CD4-positive, alpha-beta T cell (primary cell): Measurements from ENCODE around the gene TH. TPM values are rescaled to one million over a fixed set of nuclear protein-coding genes. Genes with fewer than 3 reads are reported as not detected.

Experiments used
- ATAC-seq: fragments of 200-7000 bp; cut with Tn5 transposase; one replicate; pipeline ENCODE4 v1.10.0; 2022; ENCODE audit warnings: mild to moderate bottlenecking; ENCODE audit not compliant: poor library complexity
- CTCF ChIA-PET: fragments of 350-600 bp; sonication (Branson Sonifier 250); formaldehyde crosslinking; loops from one replicate; lab custom pipeline; 2021; ENCODE audit warnings: antibody characterized with exemption, inconsistent platforms; lab: Charles Lee
- POLR2A ChIA-PET: fragments of 350-600 bp; sonication (Branson Sonifier 250); formaldehyde crosslinking; loops from one replicate; lab custom pipeline; 2021; ENCODE audit warnings: antibody characterized with exemption, inconsistent platforms; lab: Charles Lee
- DNase-seq, 14 experiments: peaks; one replicate each; pipeline ENCODE4 v3.0.0-alpha.2; 2013 to 2020; ENCODE audit warnings: mixed read lengths in 2 of 14
- H3K27ac ChIP-seq, 2 donors: one replicate each; pipeline versions ENCODE4 v1.5.1 to v1.7.0; 2013; ENCODE audit warnings: low read length in 2 of 2, low read depth in 1 of 2, mild to moderate bottlenecking in 1 of 2
- H3K27me3 ChIP-seq, 2 experiments: 1 replicate in 1 of 2; 2 replicates in 1 of 2; pipeline versions ENCODE4 v1.6.1 to v1.7.0; 2013; ENCODE audit warnings: low read length in 2 of 2, control low read depth in 1 of 2, mild to moderate bottlenecking in 1 of 2, moderate library complexity in 1 of 2; ENCODE audit not compliant: insufficient read depth in 2 of 2, control insufficient read depth in 1 of 2
- H3K36me3 ChIP-seq: one replicate; pipeline ENCODE4 v1.6.1; 2013; ENCODE audit warnings: low read length, control low read depth; ENCODE audit not compliant: insufficient read depth
- H3K4me1 ChIP-seq: one replicate; pipeline ENCODE4 v1.6.1; 2013; ENCODE audit warnings: low read length, control low read depth; ENCODE audit not compliant: insufficient read depth
- H3K4me3 ChIP-seq: one replicate; pipeline ENCODE4 v1.5.1; 2013; ENCODE audit warnings: mild to moderate bottlenecking, low read length, moderate library complexity
- H3K9me3 ChIP-seq, 2 experiments: 1 replicate in 1 of 2; 2 replicates in 1 of 2; pipeline versions ENCODE4 v1.6.1 to v1.7.0; 2013; ENCODE audit warnings: low read length in 2 of 2, mild to moderate bottlenecking in 2 of 2, control low read depth in 1 of 2, moderate library complexity in 1 of 2; ENCODE audit not compliant: control insufficient read depth in 1 of 2, insufficient read depth in 1 of 2
- H3K27ac Mint-ChIP-seq: one replicate; pipeline ENCODE4 v1.8.0; 2020; ENCODE audit warnings: mixed read lengths
- H3K27me3 Mint-ChIP-seq: one replicate; pipeline ENCODE4 v1.8.0; 2021; ENCODE audit warnings: mixed read lengths
- H3K36me3 Mint-ChIP-seq: one replicate; pipeline ENCODE4 v1.8.0; 2021; ENCODE audit warnings: low read depth, mixed read lengths
- H3K4me1 Mint-ChIP-seq: one replicate; pipeline ENCODE4 v1.8.0; 2021; ENCODE audit warnings: low read depth, mixed read lengths
- H3K4me3 Mint-ChIP-seq: one replicate; pipeline ENCODE4 v1.8.0; 2020; ENCODE audit warnings: mild to moderate bottlenecking, mixed read lengths
- H3K9me3 Mint-ChIP-seq: one replicate; pipeline ENCODE4 v1.8.0; 2020; ENCODE audit warnings: mixed read lengths
- intact Hi-C, 2 experiments: fragments of 100-400 bp; cut with DNase I in 1 of 2; cut with micrococcal nuclease in 1 of 2; formaldehyde crosslinking; loops; one replicate each; pipeline versions ENCODE4 v1.15.1 to v1.9.0; 2023 to 2025; cut with DNase I, micrococcal nuclease
- total RNA-seq, 174 experiments: library from RNA in 2 of 174; stranded (reverse) in 2 of 174; gene quantifications; one replicate each; pipeline ENCODE4 v1.2.3 and lab custom pipeline; 2021 to 2026
- TF ChIP-seq, protein P1 (sequence below): fragments of 200-600 bp; IDR thresholded peaks from one replicate; pipeline ENCODE4 v1.8.0; 2022; ENCODE audit warnings: antibody characterized with exemption, mild to moderate bottlenecking

The TH gene
- total RNA-seq, 2 experiments from 2014 or later: not detected

DNA sequence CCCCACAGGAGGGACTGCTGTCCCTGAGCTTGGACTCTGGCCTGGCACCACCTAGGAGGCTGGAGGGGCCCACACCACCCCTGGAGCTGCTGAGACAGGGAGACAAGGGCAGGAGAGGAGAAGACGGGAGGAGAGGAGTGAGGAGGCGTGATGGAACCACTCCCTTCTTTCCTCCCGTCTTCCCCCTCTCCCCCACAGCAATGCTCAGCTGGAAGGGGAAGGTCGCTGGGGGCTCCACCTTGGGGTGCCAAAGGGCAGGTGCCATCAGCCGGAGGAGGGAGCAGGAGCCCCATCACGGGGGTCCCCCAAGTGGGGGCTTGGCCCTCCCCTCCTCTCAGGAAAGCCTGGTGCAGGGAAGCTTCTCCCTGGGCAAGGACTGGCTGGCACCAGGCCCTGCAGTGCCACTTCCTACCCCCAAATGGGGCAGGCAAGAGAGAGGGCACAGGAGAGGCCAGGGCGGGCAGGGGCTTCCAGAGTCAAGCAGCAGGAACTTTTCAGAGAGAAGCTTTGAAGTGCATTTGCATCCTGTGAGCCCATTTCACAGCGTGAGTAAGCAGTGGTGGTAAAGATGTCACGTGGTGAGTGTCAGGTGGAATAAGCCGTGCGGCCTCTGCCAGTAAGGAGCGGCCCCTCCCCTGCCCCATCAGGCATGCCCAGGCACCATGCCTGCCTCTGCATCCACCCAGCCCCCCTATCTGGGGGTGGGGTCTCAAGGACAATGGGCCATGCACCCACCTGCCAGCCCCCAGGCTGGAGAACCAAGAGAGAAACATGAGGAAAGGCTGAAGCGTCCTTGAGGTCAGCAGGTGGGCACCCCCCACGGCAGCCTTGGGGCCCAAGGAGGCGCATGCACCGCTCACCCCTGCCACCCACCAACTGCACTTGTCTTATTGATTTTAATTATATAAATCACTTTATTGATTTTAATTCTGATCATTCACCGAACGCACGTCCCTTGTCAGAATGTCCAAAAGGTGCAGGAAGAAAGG lies 37.3 kb downstream of the TH start:
- Mint-ChIP-seq H3K4me1 (peaks cover 4% of the 10 kb centered on the region), H3K27ac (no peak overlapping the region), H3K4me3 (no peak overlapping the region), H3K27me3 (peaks cover 52% of the 10 kb centered on the region), H3K36me3 (no peaks in the 10 kb centered on the region), H3K9me3 (no peaks in the 10 kb centered on the region)
- H3K36me3 ChIP-seq: no peaks in the 10 kb centered on the region
- H3K9me3 ChIP-seq: peaks cover 0 to 16% of the 10 kb centered on the region in 2 experiments
- CTCF ChIA-PET: interaction anchor here (1.0 kb wide), 1 partner anchor 17 kb away, joined by 5 read pairs; no protein-coding TSS in a partner anchor
- POLR2A ChIA-PET: no interaction called here
- H3K4me1 ChIP-seq: peaks cover 8% of the 10 kb centered on the region
- peaks cover 29 to 43% of the 10 kb centered on the region in 2 experiments for H3K27me3 ChIP-seq
- H3K27ac ChIP-seq: no peak overlapping the region
- no peak for DNase-seq
- TF ChIP-seq, protein P1, sequence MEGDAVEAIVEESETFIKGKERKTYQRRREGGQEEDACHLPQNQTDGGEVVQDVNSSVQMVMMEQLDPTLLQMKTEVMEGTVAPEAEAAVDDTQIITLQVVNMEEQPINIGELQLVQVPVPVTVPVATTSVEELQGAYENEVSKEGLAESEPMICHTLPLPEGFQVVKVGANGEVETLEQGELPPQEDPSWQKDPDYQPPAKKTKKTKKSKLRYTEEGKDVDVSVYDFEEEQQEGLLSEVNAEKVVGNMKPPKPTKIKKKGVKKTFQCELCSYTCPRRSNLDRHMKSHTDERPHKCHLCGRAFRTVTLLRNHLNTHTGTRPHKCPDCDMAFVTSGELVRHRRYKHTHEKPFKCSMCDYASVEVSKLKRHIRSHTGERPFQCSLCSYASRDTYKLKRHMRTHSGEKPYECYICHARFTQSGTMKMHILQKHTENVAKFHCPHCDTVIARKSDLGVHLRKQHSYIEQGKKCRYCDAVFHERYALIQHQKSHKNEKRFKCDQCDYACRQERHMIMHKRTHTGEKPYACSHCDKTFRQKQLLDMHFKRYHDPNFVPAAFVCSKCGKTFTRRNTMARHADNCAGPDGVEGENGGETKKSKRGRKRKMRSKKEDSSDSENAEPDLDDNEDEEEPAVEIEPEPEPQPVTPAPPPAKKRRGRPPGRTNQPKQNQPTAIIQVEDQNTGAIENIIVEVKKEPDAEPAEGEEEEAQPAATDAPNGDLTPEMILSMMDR: no peak
- no peak for ATAC-seq
- no peak overlapping the region for H3K4me3 ChIP-seq
- intact Hi-C loops: no loop called here

DNA sequence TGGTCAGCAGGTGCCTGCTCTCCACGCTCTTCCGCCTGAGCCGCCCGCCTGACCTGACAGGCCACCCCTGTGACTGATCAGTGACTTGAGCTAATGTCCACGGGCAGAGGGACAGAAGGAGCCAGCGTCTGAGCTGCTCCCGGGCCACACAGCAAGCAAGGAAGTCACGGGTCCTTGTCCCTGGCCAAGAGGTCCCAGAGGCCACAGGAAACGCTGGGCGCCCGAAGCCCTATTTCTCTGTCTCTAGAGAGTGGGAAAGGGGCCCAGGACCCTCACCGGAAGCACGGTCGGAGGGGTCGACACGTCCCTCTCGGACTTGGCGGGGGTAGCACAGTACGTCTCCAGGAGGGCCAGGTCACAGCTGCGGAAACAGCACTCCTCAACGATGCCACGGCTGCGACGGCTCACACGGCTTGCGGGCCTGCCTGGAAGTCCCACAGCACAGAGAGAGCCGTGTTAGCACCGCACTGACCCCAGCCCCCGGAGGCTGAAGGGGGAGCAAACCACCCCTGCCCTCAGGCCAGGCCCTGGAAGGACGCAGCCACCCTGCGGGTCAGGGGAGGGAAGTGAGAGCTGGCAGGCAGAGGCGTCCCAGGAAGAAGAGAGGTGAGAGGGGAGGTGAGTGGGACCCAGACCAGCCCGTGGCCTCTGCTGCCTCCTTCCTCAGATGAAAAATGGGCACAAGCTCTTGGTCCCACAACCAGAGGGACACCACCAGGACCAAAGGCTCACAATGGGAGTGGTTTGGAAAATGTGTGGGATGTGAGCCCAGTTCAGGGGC lies 38.2 kb downstream of the TH start:
- Histone ChIP-seq H3K27ac (no peak overlapping the region), H3K4me1 (peaks cover 8% of the 10 kb centered on the region), H3K27me3 (peaks cover 29 to 43% of the 10 kb centered on the region in 2 experiments), H3K36me3 (no peaks in the 10 kb centered on the region), H3K4me3 (no peak overlapping the region), H3K9me3 (peaks cover 0 to 16% of the 10 kb centered on the region in 2 experiments)
- H3K4me3 Mint-ChIP-seq: no peak overlapping the region
- peaks cover 3% of the 10 kb centered on the region for H3K4me1 Mint-ChIP-seq
- TF ChIP-seq, protein P1: no peak
- intact Hi-C loops: no loop called here
- H3K27me3 Mint-ChIP-seq: peaks cover 56% of the 10 kb centered on the region
- no peak for DNase-seq
- no peak for ATAC-seq
- H3K27ac Mint-ChIP-seq: no peak overlapping the region
- CTCF ChIA-PET: interaction anchor here (1.0 kb wide), 1 partner anchor 18 kb away, joined by 5 read pairs; no protein-coding TSS in a partner anchor
- no peaks in the 10 kb centered on the region for H3K9me3 Mint-ChIP-seq
- H3K36me3 Mint-ChIP-seq: no peaks in the 10 kb centered on the region
- POLR2A ChIA-PET: no interaction called here

DNA sequence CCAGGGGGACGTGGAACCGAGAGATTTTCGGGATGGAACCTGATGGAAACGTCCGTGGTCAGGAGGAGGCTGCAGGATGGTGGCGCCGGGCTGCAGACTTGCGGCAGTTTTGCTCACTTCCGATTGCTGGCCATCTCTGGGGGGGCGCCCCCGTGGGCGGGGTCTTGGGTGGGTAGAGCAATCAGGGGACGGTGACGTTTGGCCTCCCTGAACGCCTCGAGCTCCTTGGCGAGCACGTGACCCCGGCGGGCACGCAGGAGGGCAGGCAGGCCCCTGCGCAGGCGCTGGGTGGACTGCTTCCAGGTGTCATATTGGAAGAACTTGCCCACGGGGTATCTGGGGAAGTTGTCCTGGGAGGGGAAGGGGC lies 38.8 kb downstream of the TH start:
- no peak overlapping the region for H3K4me3 ChIP-seq
- Mint-ChIP-seq H3K4me1 (no peaks in the 10 kb centered on the region), H3K36me3 (no peaks in the 10 kb centered on the region), H3K4me3 (no peak overlapping the region), H3K27me3 (peaks cover 54% of the 10 kb centered on the region), H3K9me3 (no peaks in the 10 kb centered on the region), H3K27ac (no peak overlapping the region)
- POLR2A ChIA-PET: no interaction called here
- peaks cover 0 to 16% of the 10 kb centered on the region in 2 experiments for H3K9me3 ChIP-seq
- DNase-seq: no peak
- ATAC-seq: no peak
- TF ChIP-seq, protein P1: no peak
- CTCF ChIA-PET: no interaction called here
- no peaks in the 10 kb centered on the region for H3K36me3 ChIP-seq
- H3K27me3 ChIP-seq: peaks cover 29 to 42% of the 10 kb centered on the region in 2 experiments
- peaks cover 7% of the 10 kb centered on the region for H3K4me1 ChIP-seq
- intact Hi-C loops: no loop called here
- no peak overlapping the region for H3K27ac ChIP-seq
